CD4-positive, alpha-beta memory T cell (primary cell): Measurements from ENCODE around the gene UQCRHL. TPM values are rescaled to one million over a fixed set of nuclear protein-coding genes. Genes with fewer than 3 reads are reported as not detected.

Source experiments
- CTCF ChIA-PET: fragments of 350-600 bp; sonication (Branson Sonifier 250); formaldehyde crosslinking; loops from one replicate; lab custom pipeline; 2021; ENCODE audit warnings: inconsistent platforms; ENCODE audit not compliant: partially characterized antibody; lab: Charles Lee
- POLR2A ChIA-PET: fragments of 350-600 bp; sonication (Branson Sonifier 250); formaldehyde crosslinking; loops from one replicate; lab custom pipeline; 2021; ENCODE audit not compliant: partially characterized antibody; lab: Charles Lee
- DNase-seq, 5 donors: peaks; one replicate each; pipeline versions ENCODE4 v3.0.0 to v3.0.0-alpha.2; 2020 to 2022; ENCODE audit warnings: mixed read lengths in 1 of 5
- H3K27ac ChIP-seq: one replicate; pipeline ENCODE4 v1.7.0; 2013; ENCODE audit warnings: low read depth, low read length
- H3K27me3 ChIP-seq: 2 replicates; pipeline ENCODE4 v1.7.0; 2013; ENCODE audit warnings: mild to moderate bottlenecking, low read length, moderate library complexity; ENCODE audit not compliant: insufficient read depth
- H3K36me3 ChIP-seq: 2 replicates; pipeline ENCODE4 v1.7.0; 2013; ENCODE audit warnings: mild to moderate bottlenecking, low read length, moderate library complexity; ENCODE audit not compliant: insufficient read depth
- H3K4me1 ChIP-seq: 2 replicates; pipeline ENCODE4 v1.7.0; 2013; ENCODE audit warnings: mild to moderate bottlenecking, low read length, moderate library complexity; ENCODE audit not compliant: insufficient read depth
- H3K4me3 ChIP-seq, 2 donors: one replicate each; pipeline ENCODE4 v1.7.0; 2013; ENCODE audit warnings: low read length in 2 of 2, mild to moderate bottlenecking in 1 of 2
- H3K9me3 ChIP-seq, 2 donors: one replicate each; pipeline ENCODE4 v1.7.0; 2013; ENCODE audit warnings: low read length in 2 of 2, control low read depth in 1 of 2; ENCODE audit not compliant: control insufficient read depth in 1 of 2
- H3K27ac Mint-ChIP-seq, 7 donors: one replicate each; pipeline ENCODE4 v1.8.0; 2020 to 2021; ENCODE audit warnings: mixed read lengths in 7 of 7, mild to moderate bottlenecking in 6 of 7, inconsistent platforms in 3 of 7, moderate library complexity in 3 of 7
- H3K27me3 Mint-ChIP-seq, 2 donors: one replicate each; pipeline ENCODE4 v1.8.0; 2020 to 2021; ENCODE audit warnings: mixed read lengths in 2 of 2
- H3K36me3 Mint-ChIP-seq, 2 donors: one replicate each; pipeline ENCODE4 v1.8.0; 2020 to 2021; ENCODE audit warnings: mixed read lengths in 2 of 2, inconsistent platforms in 1 of 2, mild to moderate bottlenecking in 1 of 2
- H3K4me1 Mint-ChIP-seq, 4 donors: one replicate each; pipeline ENCODE4 v1.8.0; 2020 to 2021; ENCODE audit warnings: mixed read lengths in 4 of 4, mild to moderate bottlenecking in 1 of 4
- H3K4me3 Mint-ChIP-seq, 8 donors: one replicate each; pipeline ENCODE4 v1.8.0; 2020 to 2021; ENCODE audit warnings: mixed read lengths in 8 of 8, mild to moderate bottlenecking in 7 of 8, moderate library complexity in 6 of 8, inconsistent platforms in 3 of 8
- H3K9me3 Mint-ChIP-seq, 8 donors: one replicate each; pipeline ENCODE4 v1.8.0; 2020 to 2021; ENCODE audit warnings: mixed read lengths in 8 of 8, mild to moderate bottlenecking in 5 of 8, inconsistent platforms in 3 of 8, moderate library complexity in 1 of 8
- intact Hi-C: fragments of 100-400 bp; cut with micrococcal nuclease; formaldehyde crosslinking; loops from one replicate; pipeline ENCODE4 v1.15.1; 2023
- polyA plus RNA-seq, 2 donors: library from polyadenylated mRNA; unstranded; fragments of 300-500 nt; fragmentation: Illumina TruSeq; gene quantifications; one replicate each; pipeline ENCODE4 v1.2.3, GENCODE V29; 2021
- total RNA-seq, 2 experiments: library from RNA; stranded (reverse); gene quantifications; one replicate each; pipeline ENCODE4 v1.2.3, GENCODE V29; 2021

UQCRHL gene
- total and polyA plus RNA-seq, 4 experiments from 2014 or later = 0.26 to 1.7 (median 1.1) TPM

DNA sequence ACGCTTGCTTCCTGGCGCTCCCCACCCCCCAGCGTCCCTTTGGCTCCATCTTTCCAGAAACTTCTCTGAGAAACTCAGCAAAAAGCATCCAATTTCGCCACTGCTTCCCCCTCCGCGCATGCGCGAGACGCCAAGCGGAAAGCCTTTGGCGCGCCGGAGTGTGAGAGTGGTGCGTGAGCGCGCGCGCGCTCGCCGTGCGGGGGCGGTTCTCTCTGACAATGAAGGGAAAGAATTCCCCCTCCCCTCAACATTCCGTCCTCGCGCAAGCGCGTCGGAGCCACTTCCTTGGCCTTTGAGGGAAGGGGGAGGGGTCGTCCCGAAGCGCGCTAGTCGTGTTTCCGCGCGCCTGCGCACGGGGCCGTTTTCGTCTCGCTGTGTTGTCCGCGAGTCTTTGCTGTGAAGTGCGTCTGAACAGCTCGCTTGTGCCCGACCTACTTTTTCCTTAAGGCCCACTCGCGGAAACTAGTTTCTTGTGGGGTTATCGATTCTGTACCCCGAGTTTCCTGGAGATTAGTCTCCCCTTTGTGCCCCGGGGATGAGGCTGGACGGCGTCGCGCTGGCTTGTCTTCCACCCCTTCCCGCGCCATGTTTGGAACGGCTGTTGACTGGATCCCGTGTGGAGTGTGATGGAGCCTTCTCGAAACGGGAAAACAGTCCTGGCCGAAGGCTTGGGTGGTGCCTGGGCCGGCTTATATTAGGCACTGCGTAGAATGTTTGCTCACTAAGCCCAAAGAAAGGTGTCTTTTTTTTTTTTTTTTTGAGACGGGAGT is 28.5 kb upstream of the UQCRHL start:
- ChIA-PET CTCF (interaction anchor here (3.0 kb wide), 1 partner anchor 11 kb away, joined by 10 read pairs; the partner anchor contains the start of gene SPEN), POLR2A (interaction anchor here (0.7 to 8.9 kb wide), 5 partner anchors 10 to 140 kb away, joined by 3 to 510 read pairs (median 4); partner anchors contain the start of genes SPEN and ZBTB17)

DNA sequence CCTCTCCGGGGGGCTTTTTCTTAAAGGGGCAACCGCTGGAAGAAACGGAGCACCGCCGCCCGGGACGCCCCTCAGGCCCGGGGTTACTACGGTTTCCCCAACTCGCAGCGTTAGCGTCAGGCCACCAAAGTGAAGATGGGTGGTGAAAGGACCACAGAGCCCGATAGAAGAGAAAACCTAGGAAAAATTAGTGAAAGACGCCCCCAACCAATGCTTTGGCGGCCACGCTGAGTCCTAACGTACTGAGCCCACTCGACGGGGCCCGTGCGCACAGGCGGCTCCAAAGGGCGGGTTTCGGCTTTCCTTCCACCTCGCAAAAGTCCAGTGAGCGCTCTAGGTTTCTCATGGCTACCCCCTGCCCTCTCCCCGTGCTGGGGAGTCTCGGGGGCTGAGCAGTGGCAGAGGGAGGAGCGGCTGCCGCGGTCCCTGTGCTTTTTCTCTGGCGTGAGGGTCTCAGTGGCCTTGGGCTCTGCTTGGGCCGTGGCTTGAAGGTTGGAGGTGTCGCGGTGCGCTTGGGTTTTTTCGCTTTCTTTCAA is 27.8 kb upstream of the UQCRHL start:
- H3K36me3 ChIP-seq = no peaks in the 10 kb centered on the region
- Mint-ChIP-seq H3K9me3 (peaks cover 0 to 4% (median 0%) of the 10 kb centered on the region in 8 donors), H3K36me3 (peaks cover 3 to 23% of the 10 kb centered on the region in 2 donors), H3K27ac (peak overlapping the region; percentile 98 to 100 (median 99)), H3K4me3 (peak overlapping the region; percentile 92 to 98 (median 96)), H3K4me1 (peaks cover 9 to 52% (median 16%) of the 10 kb centered on the region in 4 donors), H3K27me3 (no peaks in the 10 kb centered on the region)
- no peaks in the 10 kb centered on the region for H3K9me3 ChIP-seq
- H3K27me3 ChIP-seq = no peaks in the 10 kb centered on the region
- peak overlapping the region; percentile 86 to 88 for H3K4me3 ChIP-seq
- no peak for DNase-seq
- peaks cover 16% of the 10 kb centered on the region for H3K4me1 ChIP-seq
- intact Hi-C loops = loop anchor here (1.0 to 10.0 kb wide), 5 partner anchors 12 to 1070 kb away; partner anchors contain the start of genes DDI2, SPEN, SZRD1 and ZBTB17
- POLR2A ChIA-PET = interaction anchor here (1.0 to 8.9 kb wide), 8 partner anchors 11 to 1069 kb away, joined by 4 to 510 read pairs (median 7); partner anchors contain the start of genes DNAJC16, SPEN and ZBTB17
- H3K27ac ChIP-seq = peak overlapping the region; percentile 99
- CTCF ChIA-PET = interaction anchor here (2.7 to 4.1 kb wide), 3 partner anchors 12 to 20 kb away, joined by 10 to 29 read pairs (median 13); partner anchors contain the start of gene SPEN

More for the DNA sequence above, 28.5 kb upstream of the UQCRHL start:
- Mint-ChIP-seq H3K27ac (peak overlapping the region; percentile 98 to 100 (median 99)), H3K4me1 (peaks cover 8 to 47% (median 14%) of the 10 kb centered on the region in 4 donors), H3K27me3 (no peaks in the 10 kb centered on the region), H3K4me3 (peak overlapping the region; percentile 92 to 98 (median 96)), H3K9me3 (peaks cover 0 to 4% (median 0%) of the 10 kb centered on the region in 8 donors), H3K36me3 (peaks cover 3 to 23% of the 10 kb centered on the region in 2 donors)
- H3K27ac ChIP-seq = peak overlapping the region; percentile 99
- peak; percentile 97 to 99 (median 99) for DNase-seq
- peak overlapping the region; percentile 86 to 88 for H3K4me3 ChIP-seq
- no peaks in the 10 kb centered on the region for H3K36me3 ChIP-seq
- H3K4me1 ChIP-seq = peaks cover 16% of the 10 kb centered on the region
- no peaks in the 10 kb centered on the region for H3K9me3 ChIP-seq
- H3K27me3 ChIP-seq = no peaks in the 10 kb centered on the region
- intact Hi-C loops = loop anchor here (1.0 to 10.0 kb wide), 5 partner anchors 11 to 1069 kb away; partner anchors contain the start of genes DDI2, SPEN, SZRD1 and ZBTB17

DNA sequence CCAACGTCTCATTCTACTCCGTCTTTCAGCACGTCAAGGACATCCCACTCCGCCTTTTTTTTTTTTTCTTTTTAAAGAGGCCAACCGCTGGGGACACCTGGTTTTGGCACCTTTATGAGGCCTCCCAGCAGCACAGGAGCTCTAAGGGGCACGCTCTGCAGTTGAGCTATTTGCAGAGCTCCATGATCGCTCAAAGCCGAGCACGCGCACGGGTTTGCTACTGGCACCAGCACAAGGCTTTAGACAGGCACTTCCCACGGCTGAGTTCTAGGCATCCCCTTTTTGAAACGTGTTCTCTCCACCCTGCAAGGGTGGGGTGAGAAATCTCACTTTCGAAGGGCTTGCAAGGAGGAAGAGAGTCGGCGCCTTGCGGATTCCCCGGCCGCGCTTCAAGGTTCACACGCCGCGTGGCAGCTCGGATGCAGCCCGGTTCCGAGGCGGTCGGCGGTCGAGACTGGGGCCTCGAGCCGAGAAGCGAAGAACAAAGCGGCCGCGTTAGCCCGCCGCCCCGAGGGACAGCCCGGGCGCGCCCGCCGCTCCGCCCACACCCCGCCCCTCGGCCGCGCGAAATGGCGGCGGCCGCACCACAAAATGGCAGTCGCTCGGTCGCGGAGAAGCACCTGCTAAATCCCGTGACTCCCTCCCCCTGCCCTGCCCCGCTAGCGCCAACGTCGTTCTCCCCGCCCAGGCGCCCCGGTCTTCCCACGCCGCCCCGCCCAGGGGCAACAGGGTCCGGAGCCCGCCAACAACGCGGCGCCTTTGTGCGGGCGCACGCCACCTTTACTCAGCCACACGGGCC is 27.2 kb upstream of the UQCRHL start:
- intact Hi-C loops = loop anchor here (1.0 to 10.0 kb wide), 5 partner anchors 13 to 1070 kb away; partner anchors contain the start of genes DDI2, SPEN, SZRD1 and ZBTB17
- Histone ChIP-seq H3K4me1 (peaks cover 23% of the 10 kb centered on the region), H3K4me3 (peak overlapping the region; percentile 86 to 88), H3K27me3 (no peaks in the 10 kb centered on the region), H3K27ac (peak overlapping the region; percentile 99), H3K9me3 (no peaks in the 10 kb centered on the region), H3K36me3 (no peaks in the 10 kb centered on the region)
- peaks cover 0 to 4% (median 0%) of the 10 kb centered on the region in 8 donors for H3K9me3 Mint-ChIP-seq
- DNase-seq = peak; percentile 87 to 90 (median 88)
- POLR2A ChIA-PET = interaction anchor here (0.8 to 8.9 kb wide), 25 partner anchors 12 to 1070 kb away, joined by 3 to 510 read pairs (median 6); partner anchors contain the start of genes CASP9, DNAJC16, EFHD2 and SPEN
- H3K36me3 Mint-ChIP-seq = peaks cover 3 to 23% of the 10 kb centered on the region in 2 donors
- peak overlapping the region; percentile 92 to 98 (median 96) for H3K4me3 Mint-ChIP-seq
- peak overlapping the region; percentile 98 to 100 (median 99) for H3K27ac Mint-ChIP-seq
- H3K4me1 Mint-ChIP-seq = peaks cover 15 to 59% (median 22%) of the 10 kb centered on the region in 4 donors
- no peaks in the 10 kb centered on the region for H3K27me3 Mint-ChIP-seq
- CTCF ChIA-PET = interaction anchor here (1.1 to 4.1 kb wide), 8 partner anchors 10 to 142 kb away, joined by 4 to 29 read pairs (median 6); partner anchors contain the start of genes SPEN and ZBTB17

DNA sequence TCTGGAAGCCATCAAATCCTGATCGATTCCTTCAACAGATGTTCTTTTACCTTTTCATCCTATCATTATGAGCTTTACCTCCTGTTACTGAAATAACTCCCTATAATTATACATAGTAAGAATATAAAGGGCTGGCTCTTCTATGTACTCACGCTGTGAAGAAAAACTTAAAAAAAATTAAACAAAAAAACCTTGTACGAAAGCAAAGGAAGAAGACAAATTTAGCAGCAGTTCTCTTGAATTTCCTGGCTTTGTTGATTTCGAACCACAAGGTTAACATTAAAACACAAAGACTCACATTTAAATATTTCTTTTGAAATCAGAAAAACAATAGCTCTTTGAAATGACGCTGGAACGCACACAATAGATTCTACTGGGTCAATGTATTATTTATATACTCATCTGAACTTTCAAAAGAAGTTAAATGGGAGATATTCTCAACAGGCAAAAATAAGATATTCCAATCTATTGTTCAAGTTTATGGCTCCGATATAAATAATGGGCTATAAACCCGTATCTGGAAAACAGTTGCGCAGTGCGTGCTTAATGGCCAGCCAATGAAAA is 26.5 kb upstream of the UQCRHL start:
- peaks cover 0 to 4% (median 0%) of the 10 kb centered on the region in 8 donors for H3K9me3 Mint-ChIP-seq
- peak overlapping the region; percentile 67 to 88 for H3K4me3 ChIP-seq
- H3K27ac Mint-ChIP-seq = peak overlapping the region; percentile 98 to 100 (median 99)
- H3K27me3 Mint-ChIP-seq = no peaks in the 10 kb centered on the region
- peak overlapping the region; percentile 92 to 98 (median 96) for H3K4me3 Mint-ChIP-seq
- no peaks in the 10 kb centered on the region for H3K9me3 ChIP-seq
- peak overlapping the region; percentile 99 for H3K27ac ChIP-seq
- H3K36me3 Mint-ChIP-seq = peaks cover 3 to 23% of the 10 kb centered on the region in 2 donors
- peaks cover 15 to 63% (median 23%) of the 10 kb centered on the region in 4 donors for H3K4me1 Mint-ChIP-seq
- intact Hi-C loops = loop anchor here (2.0 to 10.0 kb wide), 4 partner anchors 19 to 1071 kb away; partner anchors contain the start of genes DDI2 and SZRD1
- ChIA-PET CTCF (interaction anchor here (0.7 to 4.1 kb wide), 12 partner anchors 11 to 644 kb away, joined by 3 to 29 read pairs (median 5); partner anchors contain the start of genes SPEN and ZBTB17), POLR2A (interaction anchor here (0.7 to 8.9 kb wide), 28 partner anchors 11 to 1071 kb away, joined by 3 to 510 read pairs (median 5); partner anchors contain the start of genes CASP9, DNAJC16, EFHD2 and SPEN)
- DNase-seq = no peak
- H3K36me3 ChIP-seq = no peaks in the 10 kb centered on the region
- no peaks in the 10 kb centered on the region for H3K27me3 ChIP-seq
- peaks cover 24% of the 10 kb centered on the region for H3K4me1 ChIP-seq

DNA sequence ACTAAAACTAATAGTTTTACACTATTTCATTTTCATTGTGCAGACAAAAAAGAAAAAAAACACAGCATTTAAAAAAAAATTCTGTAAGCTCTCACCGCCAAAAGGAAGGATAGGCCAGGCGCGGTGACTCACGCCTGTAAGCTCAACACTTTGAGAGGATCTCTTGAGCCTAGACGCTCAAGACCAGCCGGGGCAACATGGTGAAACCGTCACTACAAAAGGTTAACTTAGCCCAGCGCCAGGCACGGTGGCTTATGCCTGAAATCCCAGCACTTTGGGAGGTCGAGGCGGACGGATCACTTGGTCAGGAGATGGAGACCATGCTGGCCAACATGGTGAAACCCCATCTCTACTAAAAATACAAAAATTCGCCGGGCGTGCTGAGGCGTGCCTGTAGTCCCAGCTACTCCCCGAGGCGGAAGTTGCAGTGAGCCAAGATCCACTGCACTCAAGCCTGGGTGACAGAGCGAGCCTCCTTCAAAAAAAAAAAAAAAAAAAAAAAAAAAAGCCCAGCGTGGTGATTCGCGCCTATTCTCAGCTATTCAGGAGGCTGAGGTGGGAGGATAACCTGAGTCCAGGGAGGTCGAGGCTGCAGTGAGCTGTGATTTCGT is 25.7 kb upstream of the UQCRHL start:
- peak; percentile 54 to 82 (median 59) for DNase-seq
- intact Hi-C loops = loop anchor here (2.0 to 10.0 kb wide), 3 partner anchors 18 to 1072 kb away; partner anchors contain the start of gene DDI2
- Mint-ChIP-seq H3K4me1 (peaks cover 15 to 63% (median 23%) of the 10 kb centered on the region in 4 donors), H3K4me3 (peak overlapping the region; percentile 92 to 98 (median 96)), H3K27ac (peak overlapping the region; percentile 98 to 100 (median 99)), H3K9me3 (peaks cover 0 to 4% (median 0%) of the 10 kb centered on the region in 8 donors), H3K36me3 (peaks cover 3 to 23% of the 10 kb centered on the region in 2 donors), H3K27me3 (no peaks in the 10 kb centered on the region)
- POLR2A ChIA-PET = interaction anchor here (0.7 to 8.9 kb wide), 20 partner anchors 10 to 1071 kb away, joined by 3 to 510 read pairs (median 7); partner anchors contain the start of genes DNAJC16, SPEN, SZRD1 and ZBTB17
- H3K4me1 ChIP-seq = peaks cover 24% of the 10 kb centered on the region
- H3K9me3 ChIP-seq = no peaks in the 10 kb centered on the region
- no peaks in the 10 kb centered on the region for H3K27me3 ChIP-seq
- CTCF ChIA-PET = interaction anchor here (0.7 to 4.1 kb wide), 13 partner anchors 11 to 645 kb away, joined by 3 to 29 read pairs (median 5); partner anchors contain the start of genes SPEN and ZBTB17
- H3K36me3 ChIP-seq = no peaks in the 10 kb centered on the region
- H3K27ac ChIP-seq = peak overlapping the region; percentile 99
- H3K4me3 ChIP-seq = peak overlapping the region; percentile 67 to 88
